SK-MEL-5 (cell line): ENCODE results near the gene SLC9A5. TPM values are rescaled to one million over a fixed set of nuclear protein-coding genes. Genes with fewer than 3 reads are reported as not detected.

Experiments used
- DNase-seq: peaks from one replicate; pipeline ENCODE4 v3.0.0-alpha.2; 2016; ENCODE audit warnings: low read depth, low spot score
- in situ Hi-C: cut with HindIII; loops from 2 replicates; pipeline ENCODE4 v1.10.0; 2016; ENCODE audit warnings: low sequenced_read_pairs, high pct_unique_total_duplicates, low pct_unique_long_range_greater_than_20kb
- total RNA-seq: library from RNA; depleted of rRNA; stranded (reverse); fragments of >200 nt; shearing (Covaris generic); gene quantifications from 2 replicates; pipeline ENCODE4 v1.2.3, GENCODE V29; 2014

Gene SLC9A5
- total RNA-seq, 1 experiment from 2014 or later = 0.37 TPM

GRCh38 chr16:67264866-67265265 lies 16.1 kb downstream of the SLC9A5 start:
- in situ Hi-C loops = no loop called here
- DNase-seq = no peak

GRCh38 chr16:67265834-67266233 lies 17.1 kb downstream of the SLC9A5 start:
- in situ Hi-C loops = no loop called here
- no peak for DNase-seq

GRCh38 chr16:67268136-67268579 lies 19.4 kb downstream of the SLC9A5 start:
- no peak for DNase-seq
- in situ Hi-C loops = no loop called here

- in situ Hi-C loops = no loop called here
- no peak for DNase-seq
Observed at GRCh38 chr16:67269766-67270165, 21.0 kb downstream of the SLC9A5 start.

GRCh38 chr16:67270931-67271338 lies 22.2 kb downstream of the SLC9A5 start:
- DNase-seq = no peak
- in situ Hi-C loops = no loop called here

GRCh38 chr16:67271446-67271845 lies 22.7 kb downstream of the SLC9A5 start:
- in situ Hi-C loops = no loop called here
- DNase-seq = no peak

- DNase-seq = no peak
- in situ Hi-C loops = no loop called here
Observed at GRCh38 chr16:67275321-67275720, 26.5 kb downstream of the SLC9A5 start.

- DNase-seq = no peak
- in situ Hi-C loops = no loop called here
Observed at GRCh38 chr16:67277294-67277998, 28.7 kb downstream of the SLC9A5 start.

GRCh38 chr16:67277999-67278772 lies 29.4 kb downstream of the SLC9A5 start:
- no peak for DNase-seq
- in situ Hi-C loops = no loop called here

GRCh38 chr16:67278773-67279295 lies 30.1 kb downstream of the SLC9A5 start:
- DNase-seq = peak; percentile 28
- in situ Hi-C loops = no loop called here

- DNase-seq = peak; percentile 75
- in situ Hi-C loops = no loop called here
Observed at GRCh38 chr16:67279296-67280089, 30.7 kb downstream of the SLC9A5 start, which contains the start of gene PLEKHG4. Gene PLEKHG4, plus strand, starts transcription at chr16:67279532. Its CDS starts 513 bp downstream, at chr16:67280045.

- in situ Hi-C loops = no loop called here
- DNase-seq = no peak
Observed at GRCh38 chr16:67280090-67281015, 31.6 kb downstream of the SLC9A5 start.

GRCh38 chr16:67281536-67282446 lies 33.0 kb downstream of the SLC9A5 start:
- in situ Hi-C loops = no loop called here
- no peak for DNase-seq

GRCh38 chr16:67282447-67282805 lies 33.6 kb downstream of the SLC9A5 start:
- in situ Hi-C loops = no loop called here
- no peak for DNase-seq

GRCh38 chr16:67283039-67283825 lies 34.5 kb downstream of the SLC9A5 start:
- in situ Hi-C loops = no loop called here
- DNase-seq = no peak
